HG02678 (cell line): Measurements from ENCODE around the gene SLC25A3.
"Not testable (repeated sequence)": the region's sequence is repeated elsewhere in the genome, so short reads cannot be mapped to it uniquely, and the experiment has no call there.

ENCODE experiments used
- ATAC-seq: cut with Tn5 transposase; IDR thresholded peaks from one replicate; pipeline ENCODE4 v1.9.1; 2021; ENCODE audit warnings: mild to moderate bottlenecking, moderate library complexity; ENCODE audit not compliant: unreplicated experiment

SLC25A3 gene

GRCh38 chr12:98594050-98594835, 757 bp downstream of the SLC25A3 start:
- ATAC-seq: no peak

- no peak for ATAC-seq
Measured at GRCh38 chr12:98595243-98595988, 1.9 kb downstream of the SLC25A3 start.

GRCh38 chr12:98597313-98597712, 3.8 kb downstream of the SLC25A3 start:
- ATAC-seq: not testable (repeated sequence)

- no peak for ATAC-seq
Measured at GRCh38 chr12:98601924-98602323, 8.4 kb downstream of the SLC25A3 start.

GRCh38 chr12:98606359-98606988, 13.0 kb downstream of the SLC25A3 start:
- no peak for ATAC-seq

GRCh38 chr12:98610596-98610995, 17.1 kb downstream of the SLC25A3 start:
- no peak for ATAC-seq

GRCh38 chr12:98612696-98613334, 19.3 kb downstream of the SLC25A3 start:
- ATAC-seq: peak; percentile 91

- ATAC-seq: no peak
Measured at GRCh38 chr12:98618952-98619351, 25.5 kb downstream of the SLC25A3 start.

- peak; percentile 82 for ATAC-seq
Measured at GRCh38 chr12:98635657-98636323, 42.3 kb downstream of the SLC25A3 start.

GRCh38 chr12:98637068-98637467, 43.6 kb downstream of the SLC25A3 start:
- no peak for ATAC-seq

- ATAC-seq: no peak
Measured at GRCh38 chr12:98638009-98638408, 44.5 kb downstream of the SLC25A3 start.

- ATAC-seq: no peak
Measured at GRCh38 chr12:98639491-98639890, 46.0 kb downstream of the SLC25A3 start.

- not testable (repeated sequence) for ATAC-seq
Measured at GRCh38 chr12:98642801-98643200, 49.3 kb downstream of the SLC25A3 start.

GRCh38 chr12:98644433-98644711, 50.9 kb downstream of the SLC25A3 start:
- peak; percentile 19 for ATAC-seq

GRCh38 chr12:98644712-98645571, 51.5 kb downstream of the SLC25A3 start, which contains the start of the genes APAF1 and IKBIP:
Gene APAF1, plus strand, starts transcription at chr12:98645290. Its CDS starts 3,070 bp downstream, at chr12:98648360.
Gene IKBIP, minus strand, starts transcription at chr12:98644788. Its CDS starts 87 bp downstream, at chr12:98644701.
- peak; percentile 84 for ATAC-seq

- peak; percentile 0 for ATAC-seq
Measured at GRCh38 chr12:98645572-98646067, 52.1 kb downstream of the SLC25A3 start.

GRCh38 chr12:98646294-98647090, 53.0 kb downstream of the SLC25A3 start:
- no peak for ATAC-seq

GRCh38 chr12:98651328-98651727, 57.8 kb downstream of the SLC25A3 start:
- no peak for ATAC-seq
